GM21723 (cell line): ENCODE measurements around the gene STX8.
A peak's percentile ranks its signal among the peaks of the same experiment; 100 is the strongest.
"Not testable (repeated sequence)": the region's sequence is repeated elsewhere in the genome, so short reads cannot be mapped to it uniquely, and the experiment has no call there.

ENCODE experiments used
- ATAC-seq: cut with Tn5 transposase; IDR thresholded peaks from one replicate; pipeline ENCODE4 v1.9.1; 2021; ENCODE audit warnings: mild to moderate bottlenecking, moderate library complexity; ENCODE audit not compliant: unreplicated experiment

STX8 gene

GRCh38 chr17:9408381-9408780 is 167.2 kb downstream of the STX8 start:
- ATAC-seq: no peak

DNA sequence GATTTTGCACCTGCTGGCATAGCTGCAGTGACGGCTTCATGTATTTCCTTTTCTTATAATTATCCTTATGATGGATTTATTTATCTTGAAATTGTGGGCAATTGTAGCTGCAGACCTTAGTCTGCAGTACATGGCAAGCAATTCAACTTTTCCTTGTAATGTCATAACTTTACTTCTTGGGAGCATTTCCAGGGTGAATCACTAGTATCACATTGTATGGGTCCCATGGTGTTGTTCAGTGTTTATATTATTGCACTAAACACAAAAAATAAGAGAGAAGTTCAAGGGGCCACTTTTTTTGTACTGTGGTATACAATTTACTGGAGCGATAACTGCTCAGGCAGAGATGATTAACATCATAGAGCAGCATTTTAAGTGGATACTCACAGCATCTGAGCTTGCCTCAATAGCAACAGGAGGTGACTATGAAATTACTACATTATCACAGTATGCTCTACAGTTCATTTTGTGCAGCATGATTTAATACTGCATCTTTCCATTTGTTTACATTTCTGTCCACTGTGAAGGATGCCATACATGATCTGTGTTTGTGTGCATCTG is 169.5 kb downstream of the STX8 start:
- no peak for ATAC-seq

GRCh38 chr17:9403257-9403656 is 172.4 kb downstream of the STX8 start:
- ATAC-seq: no peak

DNA sequence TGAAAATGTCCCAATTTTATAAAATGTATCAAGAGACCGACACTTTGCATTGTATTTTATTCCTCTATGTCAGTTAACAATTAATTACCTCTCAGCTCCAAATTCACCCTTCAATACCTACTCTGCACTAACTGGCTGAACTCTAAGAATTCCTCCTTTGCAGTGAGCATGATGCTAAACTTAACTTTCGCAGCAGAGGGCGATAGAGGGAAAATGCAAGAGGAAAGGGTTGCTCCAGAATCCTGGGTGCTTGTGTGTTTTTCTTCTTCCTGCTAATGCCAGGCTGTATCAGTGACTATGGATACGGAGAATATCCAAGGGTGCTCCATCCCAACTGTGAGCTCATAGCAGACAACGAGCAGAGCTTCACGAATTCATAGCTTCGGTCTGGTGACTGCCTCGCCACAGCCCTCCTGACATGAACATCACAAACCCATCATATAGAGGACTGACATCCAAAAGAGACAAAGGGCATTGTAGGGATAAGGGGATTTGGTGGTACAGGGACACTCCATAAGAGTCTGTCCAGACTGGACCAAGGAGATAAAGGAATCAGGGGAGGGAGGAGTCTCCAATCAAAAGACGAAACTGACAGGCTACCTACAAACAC is 172.9 kb downstream of the STX8 start:
- no peak for ATAC-seq

GRCh38 chr17:9401434-9401833 is 174.2 kb downstream of the STX8 start:
- ATAC-seq: no peak

DNA sequence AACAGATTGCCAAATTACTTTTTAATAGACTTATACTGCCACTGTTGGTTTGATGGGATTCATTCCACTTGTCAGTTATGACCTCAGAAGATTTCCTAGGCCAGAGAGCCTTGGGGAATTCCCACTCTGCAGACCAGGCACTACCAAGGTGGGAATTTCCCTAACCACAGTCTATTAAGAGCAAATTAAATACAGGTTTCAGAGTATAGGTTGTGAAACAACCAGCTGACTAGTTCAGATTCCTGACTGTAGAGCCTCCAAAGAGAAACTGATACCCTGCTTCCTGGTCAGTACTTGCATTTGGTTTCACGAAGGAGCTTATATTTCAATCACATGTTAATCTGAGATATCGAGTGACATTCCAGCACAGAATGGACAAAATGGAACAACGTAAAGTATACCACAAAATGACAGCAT is 186.5 kb downstream of the STX8 start:
- peak; percentile 81 for ATAC-seq

GRCh38 chr17:9386401-9386800 is 189.2 kb downstream of the STX8 start:
- ATAC-seq: no peak

DNA sequence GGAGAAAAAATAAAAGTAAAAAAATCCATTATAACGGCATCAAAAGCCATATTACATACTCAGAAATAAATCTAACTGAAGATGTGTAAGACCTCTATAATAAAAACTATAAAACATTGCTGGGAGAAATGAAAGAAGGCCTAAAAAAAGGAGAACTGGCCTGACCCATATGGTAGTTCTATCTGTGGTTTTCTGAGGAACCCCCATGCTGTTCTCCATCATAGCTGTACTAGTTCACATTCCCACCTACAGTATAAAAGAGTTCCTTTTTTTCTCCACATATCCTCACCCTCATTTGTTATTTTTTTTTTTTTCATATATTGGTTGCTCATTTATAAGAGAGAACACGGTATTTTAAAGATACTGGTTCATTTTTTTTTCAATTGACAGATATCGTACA is 191.8 kb downstream of the STX8 start:
- ATAC-seq: no peak

- no peak for ATAC-seq
These were observed 193.0 kb downstream of the STX8 start for GRCh38 chr17:9382626-9383025.

- ATAC-seq: no peak
These were observed 194.6 kb downstream of the STX8 start for GRCh38 chr17:9381068-9381467.

DNA sequence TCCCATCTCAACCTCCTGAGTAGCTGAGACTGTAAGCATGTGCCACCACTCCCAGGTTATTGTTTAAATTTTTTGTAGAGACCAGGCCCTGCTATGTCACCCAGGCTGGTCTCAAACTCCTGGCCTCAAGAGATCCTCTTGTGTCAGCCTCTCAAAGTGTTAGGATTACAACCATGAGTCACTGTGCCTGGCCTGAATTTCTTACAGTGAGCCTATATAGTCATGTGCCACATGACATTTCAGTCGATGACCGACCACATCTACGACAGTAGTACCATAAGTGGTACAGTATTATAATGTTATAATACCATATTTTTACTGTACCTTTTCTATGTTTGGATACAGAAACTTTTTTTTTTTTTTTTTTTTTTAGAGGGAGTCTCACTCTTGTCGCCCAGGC is 195.3 kb downstream of the STX8 start:
- no peak for ATAC-seq

GRCh38 chr17:9376177-9376576 is 199.4 kb downstream of the STX8 start:
- ATAC-seq: not testable (repeated sequence)

GRCh38 chr17:9371019-9371418 is 204.6 kb downstream of the STX8 start:
- no peak for ATAC-seq

DNA sequence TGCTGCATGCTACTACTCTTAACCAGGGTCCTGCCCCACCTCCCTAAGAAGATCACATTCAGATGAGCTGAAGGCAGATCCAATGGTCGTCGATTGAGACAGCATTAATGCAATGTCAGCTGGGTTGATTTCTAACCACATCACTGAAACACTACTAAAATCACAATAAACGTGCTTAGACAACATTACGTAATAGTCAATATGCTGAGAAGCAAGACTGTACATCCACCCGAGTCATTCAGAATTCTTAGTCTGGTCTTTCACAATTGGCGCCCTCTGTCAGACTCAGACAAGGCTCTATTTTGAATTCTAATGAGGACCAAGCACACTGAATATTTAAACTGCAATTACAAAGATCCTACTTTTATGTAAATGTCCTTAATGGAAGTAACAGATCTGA is 205.2 kb downstream of the STX8 start:
- no peak for ATAC-seq

DNA sequence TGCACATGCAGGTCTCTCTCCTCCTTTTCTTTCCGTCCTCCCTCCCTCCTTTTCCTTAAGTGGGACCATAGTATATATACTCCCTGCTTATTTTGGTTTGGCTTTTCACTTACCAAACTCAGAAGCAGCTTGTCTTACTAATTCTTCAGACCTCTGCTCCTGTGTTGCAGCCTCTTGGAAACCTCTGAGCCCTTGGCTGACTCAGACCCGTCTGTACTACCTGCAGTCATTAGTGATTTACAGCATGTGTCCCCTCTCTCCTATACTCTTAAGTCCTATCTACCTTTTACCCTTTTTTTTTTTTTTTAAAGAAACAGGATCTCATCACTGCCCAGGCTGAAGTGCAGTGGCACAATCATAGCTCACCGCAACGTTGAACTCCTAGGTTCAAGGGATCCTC is 207.0 kb downstream of the STX8 start:
- no peak for ATAC-seq

DNA sequence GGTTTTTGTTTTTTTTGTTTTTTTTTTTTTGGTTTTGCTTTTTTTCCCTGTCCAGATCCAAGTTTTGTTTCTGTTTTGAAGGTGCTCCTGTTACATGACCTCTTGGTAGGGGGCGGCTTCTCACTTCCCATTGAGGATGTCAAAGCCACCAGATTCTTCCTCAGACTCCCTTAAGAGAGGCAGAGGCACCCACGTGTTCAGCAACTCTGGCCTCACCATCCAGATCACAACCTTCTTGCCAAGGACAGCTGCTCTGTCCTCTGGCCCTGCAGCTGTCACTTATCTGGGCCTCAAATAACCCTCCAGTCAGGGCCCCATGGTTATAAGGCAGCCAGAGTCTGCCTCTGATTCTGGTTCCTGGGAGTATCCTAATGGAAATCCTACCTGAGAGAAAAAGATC is 208.5 kb downstream of the STX8 start:
- ATAC-seq: no peak

- ATAC-seq: no peak
These were observed 210.7 kb downstream of the STX8 start for GRCh38 chr17:9364837-9365430.

GRCh38 chr17:9363440-9364350 is 211.9 kb downstream of the STX8 start:
- no peak for ATAC-seq

DNA sequence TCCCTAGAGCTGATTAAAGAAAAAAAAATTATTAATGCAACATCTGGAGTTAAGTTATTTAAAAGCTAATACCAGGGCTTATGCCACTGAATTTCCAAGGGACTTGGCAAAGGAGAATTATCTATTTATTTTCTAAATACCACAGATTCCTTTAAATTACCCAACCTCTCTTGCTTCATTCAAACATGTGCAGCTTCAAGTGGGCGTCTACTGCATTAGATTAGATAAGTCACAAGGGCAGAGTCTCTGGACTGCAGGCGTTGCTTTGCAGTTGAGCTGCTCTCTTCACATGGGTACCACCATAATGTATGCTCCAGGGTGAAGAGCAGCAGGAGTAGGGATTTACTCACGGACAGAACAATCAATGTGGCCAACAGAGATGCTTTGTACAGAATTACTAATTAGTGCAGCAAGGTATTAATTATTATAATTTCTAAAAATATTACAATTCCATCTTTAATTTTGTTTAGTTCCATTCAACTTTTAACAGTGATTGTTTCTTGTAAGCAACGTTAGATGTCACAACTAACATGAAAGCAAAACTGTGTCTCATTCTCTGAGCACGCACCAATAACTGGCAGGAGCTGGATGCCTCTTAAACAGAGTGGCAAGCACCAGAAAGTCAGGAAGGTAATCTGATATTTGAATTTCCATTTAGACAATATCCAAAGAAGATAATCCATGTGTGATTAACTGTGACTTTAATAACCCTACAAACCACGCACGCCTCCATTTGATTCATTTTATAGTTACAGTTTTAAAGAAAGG is 214.2 kb downstream of the STX8 start:
- no peak for ATAC-seq

- no peak for ATAC-seq
These were observed 214.9 kb downstream of the STX8 start for GRCh38 chr17:9360677-9361081.

GRCh38 chr17:9356488-9356911 is 219.1 kb downstream of the STX8 start:
- no peak for ATAC-seq
